H1 (cell line): Measurements from ENCODE around the gene OPCML. TPM values are rescaled to one million over a fixed set of nuclear protein-coding genes. Genes with fewer than 3 reads are reported as not detected.

Experiments
- CBX8 ChIP-seq: fragments of 300-800, 300-1000 bp; sonication (generic); IDR thresholded peaks from 2 replicates; pipeline ENCODE4 v1.7.1; 2016; ENCODE audit warnings: low read depth, low read length, borderline replicate concordance
- CHD7 ChIP-seq: fragments of 300-600 bp; sonication (generic); IDR thresholded peaks from 2 replicates; pipeline ENCODE4 v1.7.1; 2012; ENCODE audit warnings: low read length, moderate library complexity, mild to moderate bottlenecking, inconsistent platforms; ENCODE audit not compliant: insufficient replicate concordance
- CTBP2 ChIP-seq: IDR thresholded peaks from 2 replicates; pipeline ENCODE4 v1.7.0; 2011; ENCODE audit warnings: borderline replicate concordance, mild to moderate bottlenecking, moderate library complexity, mixed read lengths, low read length; ENCODE audit not compliant: insufficient read depth, insufficient read length
- NRF1 ChIP-seq: IDR thresholded peaks from 2 replicates; pipeline ENCODE4 v1.6.1; 2011; ENCODE audit warnings: mild to moderate bottlenecking, low read depth, low read length, improper control_type of control experiment
- RFX5 ChIP-seq: IDR thresholded peaks from 2 replicates; pipeline ENCODE4 v1.6.1; 2011; ENCODE audit warnings: low read depth, low read length, improper control_type of control experiment, borderline replicate concordance
- SP1 ChIP-seq: IDR thresholded peaks from 2 replicates; pipeline ENCODE4 v1.6.1; 2011; ENCODE audit warnings: low read depth, low read length
- SUZ12 ChIP-seq: fragments of 200-600 bp; sonication (generic); IDR thresholded peaks from 2 replicates; pipeline ENCODE4 v1.6.1; 2012; ENCODE audit warnings: mild to moderate bottlenecking, inconsistent platforms, low read length, moderate library complexity, mixed read lengths
- TEAD4 ChIP-seq: IDR thresholded peaks from 2 replicates; pipeline ENCODE4 v1.6.1; 2012; ENCODE audit warnings: low read depth, low read length, inconsistent platforms, mixed read lengths
- polyA plus RNA-seq, 7 experiments: library from polyadenylated mRNA; depleted of rRNA in 3 of 7; stranded (reverse) in 5 of 7; unstranded in 2 of 7; fragments of >200 nt in 5 of 7; fragments of 200-250 nt in 2 of 7; gene quantifications; 1 replicate in 5 of 7; 2 replicates in 1 of 7; 4 replicates in 1 of 7; pipeline versions ENCODE4 v1.2.1 to v1.2.3, GENCODE V29; 2011 to 2013; ENCODE audit warnings: missing spikeins in 2 of 7, mixed read lengths in 2 of 7
- total RNA-seq: library from RNA; stranded (reverse); fragmentation: NEBNext Ultra II Directional; extraction: Animal tissue kit (Norgen Biotek cat#: 25700); gene quantifications from 2 replicates; pipeline ENCODE4 v1.2.1, GENCODE V29; 2021

Gene OPCML
- total and polyA plus RNA-seq, 2 of the 8 experiments (the other 6 are each of a cell fraction or from before 2014, with no cell fraction given) = 2.3 to 3.1 TPM

- no peak for TF ChIP-seq CHD7
- no peak for TF ChIP-seq NRF1
- no peak for TF ChIP-seq SUZ12
- TF ChIP-seq SP1 = no peak
- TF ChIP-seq CTBP2 = no peak
- no peak for TF ChIP-seq CBX8
- TF ChIP-seq RFX5 = no peak
- TF ChIP-seq TEAD4 = no peak
Measured at GRCh38 chr11:132379540-132379939, 1152.8 kb downstream of the OPCML start (continued).
